GOT3 (cell line): ENCODE results near the gene PPP4R2.

Experiments used
- DNase-seq: peaks from one replicate; lab custom pipeline; 2025; ENCODE audit warnings: mixed read lengths; lab: John Stamatoyannopoulos, UW

Gene PPP4R2

DNA sequence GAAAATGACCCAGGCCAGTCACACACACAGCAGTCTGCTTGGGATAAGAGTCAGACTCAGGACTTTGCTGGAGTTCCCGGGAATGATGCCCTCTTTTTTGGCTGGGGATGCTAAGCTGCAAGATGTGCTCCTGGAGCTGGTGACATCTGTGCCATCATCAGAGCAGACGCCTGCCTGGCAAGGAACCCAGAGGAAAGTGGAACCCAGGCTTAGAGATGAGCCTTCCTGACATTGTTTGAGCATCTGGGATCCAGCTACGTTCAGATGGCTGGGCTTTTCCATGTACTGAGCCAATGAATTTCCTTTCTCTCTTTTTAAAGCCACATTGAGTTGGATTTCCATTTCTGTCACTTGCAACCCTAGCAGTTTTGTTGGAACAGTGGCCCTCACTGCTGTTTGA lies 118.1 kb downstream of the PPP4R2 start:
- DNase-seq: no peak

DNA sequence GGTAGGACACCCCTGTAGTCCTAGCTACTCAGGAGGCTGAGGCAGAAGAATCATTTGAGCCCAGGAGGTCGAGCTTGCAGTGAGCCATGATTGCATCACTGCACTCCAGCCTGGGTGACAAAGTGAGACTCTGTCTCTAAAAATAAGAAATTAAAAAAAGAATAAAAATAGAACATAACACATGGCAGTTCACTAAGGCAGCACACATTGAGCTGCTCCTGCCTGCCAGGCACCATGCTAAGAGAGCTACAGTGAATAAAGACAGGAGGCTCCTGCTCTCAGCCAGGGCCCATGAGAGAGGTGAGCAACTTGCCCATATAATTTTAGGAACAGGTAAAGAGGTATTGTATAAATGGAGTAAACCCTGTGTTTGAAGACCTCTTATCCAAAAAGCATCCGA lies 119.2 kb downstream of the PPP4R2 start:
- no peak for DNase-seq
